Activated naive CD4-positive, alpha-beta T cell treated with Interleukin-2 at 50 U/mL for 16 hours (primary cell): ENCODE data around the gene UBA7.
"Not testable (repeated sequence)": the region's sequence is repeated elsewhere in the genome, so short reads cannot be mapped to it uniquely, and the experiment has no call there.

Source experiments
- DNase-seq: peaks from one replicate; pipeline ENCODE4 v3.0.0-alpha.2; 2020

Gene UBA7, protein sequence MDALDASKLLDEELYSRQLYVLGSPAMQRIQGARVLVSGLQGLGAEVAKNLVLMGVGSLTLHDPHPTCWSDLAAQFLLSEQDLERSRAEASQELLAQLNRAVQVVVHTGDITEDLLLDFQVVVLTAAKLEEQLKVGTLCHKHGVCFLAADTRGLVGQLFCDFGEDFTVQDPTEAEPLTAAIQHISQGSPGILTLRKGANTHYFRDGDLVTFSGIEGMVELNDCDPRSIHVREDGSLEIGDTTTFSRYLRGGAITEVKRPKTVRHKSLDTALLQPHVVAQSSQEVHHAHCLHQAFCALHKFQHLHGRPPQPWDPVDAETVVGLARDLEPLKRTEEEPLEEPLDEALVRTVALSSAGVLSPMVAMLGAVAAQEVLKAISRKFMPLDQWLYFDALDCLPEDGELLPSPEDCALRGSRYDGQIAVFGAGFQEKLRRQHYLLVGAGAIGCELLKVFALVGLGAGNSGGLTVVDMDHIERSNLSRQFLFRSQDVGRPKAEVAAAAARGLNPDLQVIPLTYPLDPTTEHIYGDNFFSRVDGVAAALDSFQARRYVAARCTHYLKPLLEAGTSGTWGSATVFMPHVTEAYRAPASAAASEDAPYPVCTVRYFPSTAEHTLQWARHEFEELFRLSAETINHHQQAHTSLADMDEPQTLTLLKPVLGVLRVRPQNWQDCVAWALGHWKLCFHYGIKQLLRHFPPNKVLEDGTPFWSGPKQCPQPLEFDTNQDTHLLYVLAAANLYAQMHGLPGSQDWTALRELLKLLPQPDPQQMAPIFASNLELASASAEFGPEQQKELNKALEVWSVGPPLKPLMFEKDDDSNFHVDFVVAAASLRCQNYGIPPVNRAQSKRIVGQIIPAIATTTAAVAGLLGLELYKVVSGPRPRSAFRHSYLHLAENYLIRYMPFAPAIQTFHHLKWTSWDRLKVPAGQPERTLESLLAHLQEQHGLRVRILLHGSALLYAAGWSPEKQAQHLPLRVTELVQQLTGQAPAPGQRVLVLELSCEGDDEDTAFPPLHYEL

DNA sequence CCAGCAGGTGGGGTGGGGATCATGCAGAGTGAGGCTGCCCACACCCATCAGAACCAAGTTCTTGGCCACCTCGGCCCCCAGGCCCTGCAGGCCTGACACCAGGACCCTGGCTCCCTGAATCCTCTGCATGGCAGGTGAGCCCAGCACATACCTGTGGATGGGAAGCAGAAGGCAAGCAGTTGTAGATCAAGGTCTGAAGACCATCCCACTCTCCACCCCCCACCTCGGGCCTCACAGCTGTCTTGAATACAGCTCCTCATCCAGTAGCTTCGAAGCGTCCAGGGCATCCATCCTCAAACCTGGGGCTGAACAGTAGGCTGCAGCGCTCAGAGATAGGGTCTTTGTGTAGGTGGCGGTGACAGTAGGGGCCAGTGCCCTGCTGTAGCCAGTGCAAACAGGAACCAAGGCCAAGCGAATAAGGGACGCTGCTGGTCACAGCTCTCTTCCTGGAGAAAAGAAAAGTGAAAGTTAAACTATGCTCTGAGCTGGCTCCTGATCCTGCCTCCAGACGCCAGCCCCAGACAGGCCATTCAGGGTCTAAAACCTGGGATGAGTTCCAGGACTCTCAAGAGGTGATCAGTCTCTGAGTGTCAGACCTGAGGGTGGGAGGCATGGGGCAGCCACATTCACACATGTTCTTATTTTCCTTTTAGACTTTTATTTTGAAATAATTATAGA, at the start of gene UBA7:
TSS of gene UBA7 (minus strand) at position 457 of the 678 bp plus-strand sequence. CDS start at position 291, 166 bp downstream.
- peak; percentile 29 for DNase-seq

DNA sequence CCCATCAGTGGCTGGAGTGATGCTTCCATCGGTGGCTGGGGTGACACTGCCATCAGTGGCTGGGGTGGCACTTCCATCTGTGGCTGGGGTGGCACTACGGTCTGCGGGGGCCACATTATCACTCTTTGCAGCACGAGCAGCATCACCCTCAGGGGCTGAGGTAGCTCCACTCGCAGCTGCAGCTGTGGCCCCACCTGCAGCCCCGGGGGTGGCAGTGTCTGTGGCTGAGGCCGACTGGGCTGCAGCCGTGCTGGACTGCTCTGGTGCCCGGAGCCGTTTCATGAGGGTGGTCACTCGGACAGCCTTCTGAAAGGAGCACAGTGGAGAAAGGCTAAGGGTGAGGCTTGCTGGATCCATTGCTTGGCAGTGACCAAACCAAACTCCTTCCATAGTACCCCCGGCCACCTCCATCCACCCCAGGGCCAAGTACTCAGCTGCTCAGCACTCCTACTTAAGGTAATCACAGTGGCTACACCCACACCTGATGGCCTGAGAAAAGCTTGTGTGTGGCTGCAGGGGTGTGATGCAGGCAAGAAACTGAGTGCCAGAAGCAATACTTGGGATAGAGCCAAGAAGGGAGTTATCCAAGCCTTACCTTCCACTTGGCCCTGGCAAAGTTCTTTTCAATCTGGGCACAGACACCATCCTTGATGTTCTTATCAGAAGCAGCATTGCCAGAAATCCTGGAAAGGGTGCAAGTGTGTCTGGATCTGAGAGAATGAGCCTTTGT, 46.0 kb upstream of the UBA7 start:
- no peak for DNase-seq

DNA sequence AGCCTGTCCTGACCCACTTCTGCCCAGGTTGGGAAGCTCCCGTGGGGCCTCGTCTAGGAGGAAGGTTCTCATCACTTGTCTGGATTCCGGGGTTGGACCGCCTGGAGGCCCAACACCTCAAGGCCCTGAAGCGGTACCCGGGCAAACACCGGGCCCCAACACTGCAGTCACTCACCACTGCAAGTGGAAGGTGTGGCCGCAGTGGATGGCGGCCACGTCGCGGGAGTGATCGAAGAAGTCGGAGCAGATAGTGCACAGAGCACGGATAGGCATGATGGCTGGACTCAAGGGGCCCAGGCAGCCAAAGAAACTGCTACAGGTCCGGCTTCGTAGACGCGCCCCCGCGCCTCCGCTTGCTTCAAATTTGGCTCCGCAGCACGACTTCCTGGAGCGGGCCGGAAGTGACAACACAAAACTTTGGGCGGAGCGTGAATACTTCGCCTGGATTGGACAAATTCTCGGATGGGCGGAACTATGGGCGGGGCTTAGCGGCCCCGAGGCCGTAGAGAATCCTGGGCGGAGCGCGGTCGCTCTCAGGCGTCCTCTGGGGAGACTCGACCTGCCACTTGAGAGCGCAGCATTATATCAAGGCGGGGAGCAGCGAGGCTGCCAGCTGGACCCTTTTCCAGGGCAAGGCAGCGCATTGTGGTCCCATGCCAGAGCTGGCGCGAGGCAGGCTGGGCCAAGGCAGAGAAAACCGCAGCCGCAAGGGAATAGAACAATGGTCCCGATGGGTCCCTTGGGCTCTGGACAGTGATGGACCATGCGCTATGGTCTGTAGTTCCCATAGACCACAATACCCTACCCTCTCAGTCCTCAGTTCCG, 42.6 kb upstream of the UBA7 start, which contains the start of gene TRAIP:
TSS of gene TRAIP (minus strand) at position 384 of the 825 bp plus-strand sequence. CDS start at position 273, 111 bp downstream.
- peak; percentile 93 for DNase-seq

DNA sequence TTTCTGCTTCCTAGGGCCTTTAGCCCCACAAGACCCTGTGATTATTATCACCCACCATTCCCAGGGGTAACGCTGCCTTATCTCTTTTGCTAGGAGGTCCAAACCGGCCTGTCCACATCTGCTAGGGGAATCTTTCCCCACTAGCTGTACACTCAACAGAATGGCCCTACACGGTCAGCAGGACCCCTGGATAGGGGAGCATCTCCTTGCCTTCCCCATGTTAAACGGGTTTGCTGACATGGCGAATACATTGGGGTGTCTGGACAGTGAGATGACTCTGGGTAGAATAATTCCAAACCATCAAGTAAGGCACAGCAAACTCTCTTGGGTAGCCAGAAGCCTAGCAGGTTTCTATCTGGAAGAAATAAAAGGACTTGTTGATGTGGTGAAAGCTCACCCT, 41.9 kb upstream of the UBA7 start:
- no peak for DNase-seq

DNA sequence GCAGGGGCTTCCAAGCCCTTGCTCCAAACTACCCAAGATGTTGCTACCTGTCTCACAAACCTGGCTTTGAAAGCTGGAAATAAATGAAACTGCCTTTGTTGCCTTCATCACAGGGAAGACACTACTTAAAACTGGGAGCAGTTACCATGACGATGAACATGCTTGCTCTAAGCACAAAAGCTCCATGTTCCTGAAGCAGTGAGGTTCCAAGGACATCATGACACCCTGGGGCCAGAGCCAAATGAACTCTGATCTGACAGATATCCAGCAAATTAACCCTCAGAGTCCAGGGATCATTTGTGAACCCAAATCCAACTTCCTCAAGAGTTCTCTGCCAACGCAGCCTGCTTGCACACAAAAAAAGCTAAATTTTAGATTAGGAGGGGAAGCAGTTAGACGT, 31.9 kb upstream of the UBA7 start:
- no peak for DNase-seq

DNA sequence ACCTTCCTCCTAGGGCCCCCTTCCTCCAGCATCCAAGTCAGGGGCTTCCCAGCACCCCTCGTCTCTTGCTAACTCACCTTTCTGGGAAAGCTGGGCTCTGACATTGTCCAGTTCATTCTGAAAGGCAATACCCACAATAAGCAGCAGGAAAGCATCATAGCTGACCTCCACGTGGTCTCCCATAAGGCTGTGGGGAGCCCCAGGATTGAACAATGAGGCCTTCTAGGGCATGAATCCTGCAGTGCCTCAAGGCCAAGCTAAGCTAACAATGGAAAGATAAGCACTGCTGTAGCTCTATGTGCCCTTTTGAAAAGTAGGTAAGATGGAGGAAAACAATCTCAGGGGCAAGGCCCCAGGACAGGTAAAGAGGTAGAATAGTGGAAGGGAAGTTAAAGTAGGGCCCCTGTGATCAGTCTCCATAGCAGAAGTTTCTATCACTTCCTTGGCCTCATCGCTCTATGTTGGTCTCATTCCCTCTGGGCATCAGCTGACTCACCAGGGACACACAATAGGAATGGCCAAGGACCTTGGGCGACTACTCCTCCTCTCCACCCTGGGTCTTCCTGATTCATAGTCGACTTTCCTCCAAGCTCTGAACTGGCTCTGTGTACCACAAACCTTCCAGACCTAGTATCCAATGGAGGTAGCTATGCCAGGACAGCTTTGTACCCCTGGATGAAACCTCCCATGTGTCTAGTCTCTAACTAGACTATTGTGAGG, 30.9 kb upstream of the UBA7 start:
- DNase-seq = no peak

DNA sequence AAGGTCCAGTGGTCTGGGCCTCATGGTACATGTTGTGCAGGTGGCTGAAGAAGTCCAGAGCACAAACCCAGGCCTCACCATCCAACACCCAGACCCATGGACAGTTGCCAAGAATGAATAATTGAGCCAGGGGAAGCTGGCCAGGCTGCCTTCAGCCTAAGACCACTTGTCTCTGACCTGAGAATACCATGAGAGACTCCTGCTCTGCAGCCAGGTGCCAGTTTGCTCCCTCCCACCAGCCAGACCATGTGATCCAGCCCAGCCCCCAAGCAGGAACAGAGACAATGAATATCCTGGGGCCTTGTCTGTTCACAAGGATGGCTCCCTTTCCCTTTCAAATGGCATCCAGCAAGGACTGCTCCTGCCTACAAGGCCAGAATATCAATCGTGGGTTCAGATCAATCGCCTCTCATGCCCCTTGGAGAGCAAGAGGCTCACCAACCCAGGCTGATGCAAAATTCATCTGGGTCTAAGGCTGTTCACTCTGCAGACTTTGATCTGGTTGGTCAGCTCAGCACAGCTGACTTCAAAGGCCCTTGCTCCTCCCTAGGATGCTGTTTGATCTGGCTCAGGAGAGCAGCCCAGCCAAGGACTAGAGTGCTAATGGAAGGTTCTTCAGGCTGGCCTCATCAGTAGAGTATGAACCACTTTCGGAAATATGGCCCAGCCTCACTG, 29.2 kb upstream of the UBA7 start:
- DNase-seq = no peak

DNA sequence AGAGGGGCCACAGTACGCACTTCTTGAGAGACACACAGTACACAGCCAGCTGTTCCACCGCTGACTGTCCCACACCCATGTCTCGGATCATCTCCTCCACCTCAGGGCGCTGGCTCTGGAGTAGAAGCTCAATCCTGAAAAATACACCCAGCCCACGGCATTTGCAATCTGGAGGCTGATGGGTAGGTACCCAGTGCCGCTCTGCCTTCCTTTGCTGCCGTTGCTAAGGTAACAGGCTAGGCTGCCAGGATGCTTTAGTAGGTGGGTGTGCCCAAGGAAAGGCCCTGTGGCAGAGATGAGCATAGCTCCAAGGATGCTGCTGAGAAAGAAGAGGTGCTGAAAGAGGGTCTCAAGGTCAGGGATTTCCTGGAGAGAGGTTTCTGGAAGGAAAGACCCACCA, 28.1 kb upstream of the UBA7 start:
- no peak for DNase-seq

DNA sequence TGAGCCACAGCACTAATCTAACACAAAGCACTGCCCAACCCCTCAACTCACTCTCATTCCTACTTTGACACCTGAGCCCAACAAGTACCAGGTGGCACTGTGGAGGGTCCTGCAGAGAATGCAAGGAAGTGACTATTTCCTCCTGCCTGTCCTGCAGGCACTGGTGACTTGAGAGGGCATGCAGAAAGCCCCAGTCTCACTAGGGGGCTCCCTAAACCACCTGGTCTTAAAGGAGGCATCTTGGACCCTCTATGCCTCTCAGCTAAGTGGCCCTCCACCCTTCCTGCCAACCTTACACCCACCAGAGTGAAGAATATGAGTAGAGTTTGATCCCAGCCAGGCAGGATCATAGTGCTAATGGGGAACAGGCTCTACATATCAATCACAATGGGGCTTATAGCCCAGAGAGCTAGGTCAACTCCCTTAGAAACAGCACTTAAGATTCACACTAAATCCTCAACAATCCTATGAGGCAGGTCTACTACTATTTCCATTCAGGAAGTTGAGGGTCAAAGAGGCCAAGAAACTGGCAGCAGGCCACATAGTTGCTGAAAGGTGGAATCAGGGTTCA, 27.5 kb upstream of the UBA7 start:
- no peak for DNase-seq

DNA sequence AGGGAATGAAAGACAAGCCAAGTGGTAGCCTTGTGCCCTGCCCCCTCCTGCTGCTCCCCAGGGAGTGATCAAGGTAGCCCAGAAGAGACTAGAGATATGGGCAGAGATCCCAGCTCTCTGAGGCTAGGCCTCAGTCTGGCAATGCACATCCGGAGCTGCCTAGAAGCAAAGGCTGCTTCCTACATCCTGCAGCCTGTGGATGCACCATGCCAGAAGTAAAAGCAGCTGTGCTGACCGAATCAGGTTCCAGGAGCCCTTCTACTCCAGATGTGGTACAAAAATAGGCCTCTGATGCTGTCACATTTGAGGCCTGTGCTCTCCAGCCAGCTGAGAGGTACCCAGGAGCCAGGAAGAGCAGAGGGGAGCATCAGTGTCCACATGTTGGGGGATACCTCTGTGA, 26.6 kb upstream of the UBA7 start:
- no peak for DNase-seq

DNA sequence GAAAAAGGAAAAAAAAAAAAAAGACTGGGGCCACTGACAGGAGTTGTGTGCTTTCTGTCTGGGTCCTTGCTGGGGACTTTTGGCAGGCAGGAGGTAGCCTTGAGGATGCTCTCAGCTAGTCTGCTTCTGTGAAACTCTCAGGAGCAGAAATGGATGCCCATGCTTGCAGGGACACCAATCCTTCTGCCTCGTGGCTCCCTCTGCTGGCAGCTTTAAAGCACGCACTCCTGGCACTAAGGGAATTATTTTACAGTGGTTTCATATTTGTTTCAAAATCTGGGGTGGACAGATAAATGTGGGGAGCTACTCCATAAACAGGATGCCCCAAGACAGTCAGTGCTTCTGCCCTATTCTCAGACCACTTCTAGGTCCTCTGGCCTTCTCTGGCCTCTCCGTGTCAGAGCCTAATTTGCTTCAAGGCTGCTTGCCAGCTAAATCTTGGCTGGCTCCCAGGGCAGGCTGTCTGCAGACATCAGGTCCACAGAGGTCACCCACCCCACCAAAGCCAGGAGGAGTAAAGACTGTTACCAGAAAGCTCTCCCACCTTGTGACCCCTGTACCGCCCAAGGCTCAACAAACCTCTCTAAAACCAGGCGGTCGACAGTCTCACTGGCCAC, 25.5 kb upstream of the UBA7 start:
- peak; percentile 80 for DNase-seq

DNA sequence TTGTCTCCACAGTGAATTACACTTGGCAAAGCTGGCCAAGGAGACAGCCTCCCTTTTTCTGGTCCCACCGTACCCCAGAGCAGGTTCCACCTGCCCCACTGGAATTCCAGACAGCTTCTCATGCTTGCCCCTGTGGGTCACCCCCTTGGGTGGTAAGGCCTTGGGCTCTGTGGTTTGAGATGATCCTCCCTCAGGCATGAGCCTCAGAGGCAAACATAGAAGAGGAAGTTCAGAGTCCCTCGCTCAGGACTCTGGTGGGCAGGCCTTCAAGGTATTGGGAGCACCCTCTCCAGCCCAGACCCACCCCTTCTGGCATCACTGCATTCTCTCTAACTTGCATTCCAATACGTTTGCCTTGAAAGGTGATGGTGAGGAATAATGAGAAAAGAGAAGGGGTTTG, 17.6 kb upstream of the UBA7 start:
- DNase-seq = no peak

DNA sequence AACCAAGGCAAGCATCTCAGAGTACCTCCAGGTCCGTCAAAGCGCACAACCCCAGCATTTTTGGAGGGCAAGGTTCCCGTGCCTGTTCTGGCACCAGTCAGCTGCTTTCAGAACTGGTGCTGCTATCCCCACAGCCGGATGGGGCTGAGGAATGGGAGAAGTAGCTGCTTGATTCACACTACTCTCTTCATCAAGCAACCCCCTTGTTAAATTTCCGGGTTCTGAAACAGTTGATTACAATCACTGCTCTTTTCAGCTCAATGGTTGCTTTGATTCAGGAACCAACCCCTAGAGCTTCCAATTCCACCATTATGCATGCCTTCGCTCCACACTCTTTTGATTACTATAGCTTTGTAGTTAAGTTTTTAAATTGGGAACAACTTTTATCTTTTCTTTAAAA, 12.3 kb upstream of the UBA7 start:
- DNase-seq = no peak

DNA sequence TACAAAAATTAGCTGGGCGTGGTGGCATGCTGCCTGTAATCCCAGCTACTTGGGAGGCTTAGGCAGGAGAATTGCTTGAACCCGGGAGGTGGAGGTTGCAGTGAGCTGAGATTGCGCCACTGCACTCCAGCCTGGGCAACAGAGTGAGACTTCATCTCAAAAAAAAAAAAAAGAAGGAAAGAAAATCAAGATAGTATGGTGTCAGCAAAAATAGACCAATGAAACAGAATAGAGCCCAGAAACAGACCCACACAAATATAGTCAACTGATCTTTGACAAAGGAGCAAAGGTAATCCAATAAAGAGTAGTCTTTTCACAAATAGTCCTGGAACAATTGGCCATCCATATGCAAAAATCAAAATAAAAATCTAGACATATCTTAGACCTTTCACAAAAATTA, 9.4 kb upstream of the UBA7 start:
- not testable (repeated sequence) for DNase-seq

DNA sequence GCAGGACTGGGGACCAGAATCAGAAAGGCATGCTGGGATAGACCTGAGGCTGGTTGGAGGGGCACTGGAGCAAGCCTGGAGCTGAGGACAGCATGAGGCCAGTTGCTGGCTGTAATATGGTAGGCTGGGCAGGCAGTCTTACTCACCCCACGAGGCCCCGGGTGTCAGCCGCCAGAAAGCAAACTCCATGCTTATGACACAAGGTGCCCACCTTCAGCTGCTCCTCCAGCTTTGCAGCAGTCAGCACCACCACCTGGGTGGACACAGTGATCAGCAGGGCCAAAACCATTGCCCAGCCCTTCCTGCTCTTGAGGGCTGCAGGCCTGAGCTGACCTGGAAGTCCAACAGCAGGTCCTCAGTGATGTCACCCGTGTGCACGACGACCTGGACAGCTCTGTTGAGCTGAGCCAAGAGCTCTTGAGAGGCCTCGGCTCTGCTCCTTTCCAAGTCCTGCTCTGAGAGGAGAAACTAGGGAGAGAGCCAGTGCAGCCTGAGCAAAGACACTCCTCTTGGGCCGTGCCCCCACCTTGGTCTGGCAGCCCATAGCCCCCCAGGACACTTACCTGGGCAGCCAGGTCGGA, 747 bp downstream of the UBA7 start:
- no peak for DNase-seq

DNA sequence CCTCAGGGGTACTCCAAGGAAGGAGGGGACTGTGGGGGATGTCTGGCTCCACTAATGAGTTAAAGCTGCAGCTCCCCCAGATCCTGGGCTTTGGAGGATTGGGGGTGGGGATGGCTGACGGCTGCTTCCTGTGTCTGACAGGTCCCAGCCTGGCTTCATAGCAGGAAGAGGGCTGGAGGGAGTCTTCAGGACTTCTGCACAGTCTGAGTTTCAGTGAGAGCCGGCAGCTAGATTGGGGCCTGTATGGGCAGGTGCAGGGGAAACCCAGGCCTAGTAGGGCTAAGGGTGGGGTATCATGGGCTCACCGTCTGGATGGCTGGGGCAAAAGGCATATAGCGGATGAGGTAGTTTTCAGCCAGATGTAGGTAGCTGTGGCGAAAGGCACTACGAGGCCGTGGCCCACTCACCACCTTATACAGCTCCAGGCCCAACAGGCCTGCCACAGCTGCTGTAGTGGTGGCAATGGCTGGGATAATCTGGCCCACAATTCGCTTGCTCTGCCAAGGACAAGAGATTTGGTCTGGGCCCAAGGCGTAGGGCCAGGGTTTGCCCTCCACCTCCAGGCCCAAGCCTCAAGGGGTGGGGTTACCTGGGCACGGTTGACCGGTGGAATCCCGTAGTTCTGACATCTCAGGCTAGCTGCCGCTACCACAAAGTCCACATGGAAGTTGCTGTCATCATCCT, 6.2 kb downstream of the UBA7 start:
- no peak for DNase-seq

DNA sequence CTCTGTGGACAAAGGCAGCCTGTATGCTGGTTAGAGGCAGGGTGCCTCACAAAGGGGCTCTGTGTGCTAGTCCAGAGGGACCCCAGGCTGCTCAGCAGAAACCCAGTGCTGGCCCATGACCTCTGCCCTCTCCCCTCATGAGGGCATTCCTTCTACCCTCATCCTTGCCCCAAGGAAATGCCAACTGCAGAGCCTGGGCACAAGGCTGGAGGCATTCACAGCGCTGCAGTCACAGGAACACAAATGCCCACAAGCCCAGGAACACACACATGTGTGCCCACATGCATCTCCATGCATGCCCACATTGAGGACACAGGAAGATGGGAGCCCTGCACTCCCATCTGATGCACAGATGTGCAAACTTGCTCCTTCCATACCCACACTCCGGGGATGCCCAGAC, 6.9 kb downstream of the UBA7 start:
- DNase-seq = no peak
